HG02943 (cell line): Measurements from ENCODE around the gene ADM5.

Source experiments
- ATAC-seq: cut with Tn5 transposase; IDR thresholded peaks from one replicate; pipeline ENCODE4 v1.9.1; 2021; ENCODE audit warnings: mild to moderate bottlenecking, low read depth, moderate library complexity; ENCODE audit not compliant: unreplicated experiment

Gene ADM5

DNA sequence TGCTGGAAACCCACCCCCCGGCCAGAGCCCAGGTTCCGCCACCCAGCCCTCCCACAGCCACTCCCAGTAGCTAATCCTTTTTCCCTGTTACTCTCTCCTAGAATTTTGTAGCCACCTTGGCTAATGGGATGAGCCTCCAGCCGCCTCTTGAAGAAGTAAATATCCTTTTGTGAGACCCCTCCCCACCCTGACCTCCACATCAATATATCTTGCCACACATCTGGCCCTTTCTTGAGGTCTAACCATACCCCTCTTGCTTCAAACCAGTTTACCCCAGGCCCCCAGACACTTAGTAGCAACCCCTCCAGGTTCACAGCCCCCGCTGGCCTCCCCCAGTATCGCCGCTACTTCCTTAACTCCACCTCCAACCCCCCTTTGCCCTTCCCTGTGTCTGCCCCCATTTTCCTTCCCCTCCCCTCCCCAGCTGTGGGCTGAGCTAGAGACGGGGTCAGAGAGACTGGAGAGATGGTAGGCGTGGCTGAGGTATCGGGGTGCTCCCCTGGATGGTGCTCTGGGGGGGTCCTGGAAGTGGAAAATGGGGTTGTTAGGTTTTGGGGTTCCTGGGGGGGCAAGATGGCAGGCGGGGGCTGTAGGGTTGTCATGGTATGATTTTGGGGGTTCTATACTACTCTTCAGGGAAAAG, 9.5 kb upstream of the ADM5 start:
- ATAC-seq: no peak

DNA sequence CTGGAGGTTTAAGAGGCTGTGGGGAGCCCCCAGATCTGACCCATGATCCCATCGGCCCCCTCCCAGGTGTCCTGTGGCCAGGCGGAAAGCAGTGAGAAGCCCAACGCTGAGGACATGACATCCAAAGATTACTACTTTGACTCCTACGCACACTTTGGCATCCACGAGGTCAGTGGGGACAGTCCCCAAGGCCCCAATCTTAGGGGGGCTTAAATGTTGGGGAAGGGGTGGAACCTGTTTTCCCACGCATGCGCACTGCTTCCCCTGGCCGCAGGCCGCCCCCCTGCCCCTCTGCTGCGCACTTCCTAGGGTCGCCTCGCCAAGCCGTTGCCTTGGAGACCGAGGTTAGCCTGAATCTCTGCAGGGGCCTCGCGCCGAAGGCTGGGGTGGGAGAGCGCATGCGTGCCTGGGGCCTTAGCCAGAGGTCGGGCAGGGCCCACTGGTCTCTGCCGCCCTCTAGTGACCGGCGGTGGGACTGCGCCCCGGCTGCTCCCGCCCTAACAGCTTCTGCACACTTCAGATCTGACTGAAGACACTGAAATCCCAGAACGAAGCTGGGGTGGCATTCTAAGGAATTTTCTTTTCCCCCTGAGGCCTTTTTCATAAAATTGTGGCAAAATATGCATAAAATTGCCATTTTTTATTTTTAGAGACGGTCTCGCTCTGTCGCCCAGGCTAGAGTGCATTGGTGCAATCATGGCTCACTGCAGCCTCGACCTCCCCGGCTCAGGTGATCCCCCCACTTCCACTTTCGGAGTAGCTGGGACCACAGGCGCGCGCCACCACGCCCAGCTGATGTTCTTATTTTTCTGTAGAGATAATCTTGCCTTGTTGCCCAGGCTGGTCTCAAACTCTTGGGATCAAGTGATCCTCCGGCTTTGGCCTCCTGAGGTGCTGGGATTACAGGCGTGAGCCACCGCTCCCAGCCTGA, 8.7 kb upstream of the ADM5 start:
- ATAC-seq: no peak

DNA sequence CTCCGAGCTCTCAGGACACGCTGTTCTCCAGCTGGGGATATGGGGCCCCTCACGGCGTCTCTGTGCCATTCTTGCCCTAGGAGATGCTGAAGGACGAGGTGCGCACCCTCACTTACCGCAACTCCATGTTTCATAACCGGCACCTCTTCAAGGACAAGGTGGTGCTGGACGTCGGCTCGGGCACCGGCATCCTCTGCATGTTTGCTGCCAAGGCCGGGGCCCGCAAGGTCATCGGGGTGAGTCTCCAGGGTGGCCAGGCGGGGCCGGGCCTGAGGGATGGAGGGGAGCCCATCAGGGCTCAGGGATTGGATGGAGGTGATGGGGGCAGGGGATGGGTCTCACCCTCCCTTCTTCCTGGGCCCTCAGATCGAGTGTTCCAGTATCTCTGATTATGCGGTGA, 7.6 kb upstream of the ADM5 start:
- ATAC-seq: no peak

DNA sequence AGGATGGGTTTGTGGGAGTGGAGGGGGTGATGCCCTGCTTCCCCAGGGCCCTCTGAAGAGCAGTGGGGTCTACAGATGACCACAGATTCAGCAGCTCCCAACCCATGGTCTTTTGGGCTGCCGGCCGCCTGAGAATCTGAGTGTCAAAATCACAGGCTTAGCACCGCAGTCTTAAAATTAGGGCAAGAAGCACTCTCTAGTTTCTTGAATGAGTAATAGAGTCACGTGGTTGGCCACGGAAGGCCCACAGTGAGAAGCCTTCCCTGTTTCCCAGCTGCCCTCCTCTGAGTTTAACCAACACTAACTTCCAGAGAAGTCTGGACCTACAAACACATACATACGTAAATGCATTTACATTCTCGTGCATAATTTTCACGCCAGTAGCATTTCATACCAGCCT, 7.1 kb upstream of the ADM5 start:
- ATAC-seq: no peak

DNA sequence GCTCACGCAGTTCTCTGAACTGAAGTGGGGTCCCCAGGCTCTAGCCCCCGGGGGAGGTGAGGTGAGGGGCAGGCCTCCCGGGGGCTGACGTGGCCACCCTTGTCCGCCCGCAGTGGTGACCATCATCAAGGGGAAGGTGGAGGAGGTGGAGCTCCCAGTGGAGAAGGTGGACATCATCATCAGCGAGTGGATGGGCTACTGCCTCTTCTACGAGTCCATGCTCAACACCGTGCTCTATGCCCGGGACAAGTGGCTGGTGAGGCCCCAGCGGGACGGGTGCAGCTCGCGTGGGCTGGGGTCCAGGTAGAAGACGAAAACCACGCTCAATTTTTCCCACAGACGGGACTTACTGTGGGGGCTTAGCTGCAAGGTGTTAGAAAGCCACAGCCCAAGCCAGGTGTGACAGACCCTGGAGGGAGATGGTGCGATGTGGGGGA, 5.6 kb upstream of the ADM5 start:
- no peak for ATAC-seq

DNA sequence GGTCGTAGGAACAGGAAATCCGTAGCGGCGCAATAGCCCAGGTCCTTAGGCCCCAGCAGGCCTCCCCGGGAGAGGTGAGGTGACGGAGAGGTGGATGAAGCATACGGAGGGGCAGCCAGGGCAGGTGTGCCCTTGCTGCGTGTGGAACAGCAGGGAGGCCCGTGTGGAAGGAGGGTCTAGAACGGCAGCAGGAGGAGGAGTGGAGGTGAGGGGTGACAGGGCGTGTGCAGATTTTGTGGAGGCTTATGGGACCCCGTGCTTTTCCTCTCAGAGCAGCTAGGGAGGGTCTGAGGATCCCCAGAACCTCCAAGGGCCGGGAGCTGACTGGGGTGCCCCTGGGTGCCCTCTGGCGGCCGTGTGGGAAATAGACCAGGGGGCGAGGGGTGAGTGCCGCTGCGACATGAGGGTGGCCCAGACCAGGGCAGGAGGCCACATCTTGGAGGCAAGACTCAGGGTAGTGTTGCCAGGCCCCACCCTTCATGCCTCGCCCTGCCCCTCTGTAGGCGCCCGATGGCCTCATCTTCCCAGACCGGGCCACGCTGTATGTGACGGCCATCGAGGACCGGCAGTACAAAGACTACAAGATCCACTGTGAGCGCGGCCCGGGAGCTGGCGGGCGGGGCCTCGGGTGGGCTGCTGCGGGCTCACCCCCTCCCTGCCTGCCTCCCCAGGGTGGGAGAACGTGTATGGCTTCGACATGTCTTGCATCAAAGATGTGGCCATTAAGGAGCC, 5.0 kb upstream of the ADM5 start:
- ATAC-seq: no peak

DNA sequence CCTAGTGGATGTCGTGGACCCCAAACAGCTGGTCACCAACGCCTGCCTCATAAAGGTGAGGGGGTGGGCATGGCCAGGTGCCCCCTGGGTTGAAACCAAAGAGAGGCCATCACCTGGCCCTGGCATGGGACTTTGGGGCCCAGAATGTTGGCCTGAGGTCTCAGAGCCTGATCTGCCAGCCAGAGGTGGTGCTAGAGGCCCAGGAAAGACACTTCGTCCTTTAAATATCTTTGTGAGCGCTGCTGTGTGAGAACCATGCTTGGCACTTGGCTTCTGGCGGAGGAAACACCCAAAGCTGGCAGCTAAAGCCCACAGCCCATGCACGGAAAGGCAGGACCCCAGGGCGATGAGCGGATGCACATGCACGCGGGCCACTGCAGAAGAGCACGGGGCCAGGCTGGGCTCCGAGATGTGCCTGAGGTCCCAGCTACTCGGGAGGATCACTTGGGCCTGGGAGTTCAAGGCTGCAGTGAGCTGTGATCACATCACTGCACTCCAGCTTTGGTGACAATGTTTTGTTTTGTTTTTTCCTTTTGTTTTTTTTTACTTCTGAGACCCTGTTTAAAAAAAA, 4.3 kb upstream of the ADM5 start:
- no peak for ATAC-seq

DNA sequence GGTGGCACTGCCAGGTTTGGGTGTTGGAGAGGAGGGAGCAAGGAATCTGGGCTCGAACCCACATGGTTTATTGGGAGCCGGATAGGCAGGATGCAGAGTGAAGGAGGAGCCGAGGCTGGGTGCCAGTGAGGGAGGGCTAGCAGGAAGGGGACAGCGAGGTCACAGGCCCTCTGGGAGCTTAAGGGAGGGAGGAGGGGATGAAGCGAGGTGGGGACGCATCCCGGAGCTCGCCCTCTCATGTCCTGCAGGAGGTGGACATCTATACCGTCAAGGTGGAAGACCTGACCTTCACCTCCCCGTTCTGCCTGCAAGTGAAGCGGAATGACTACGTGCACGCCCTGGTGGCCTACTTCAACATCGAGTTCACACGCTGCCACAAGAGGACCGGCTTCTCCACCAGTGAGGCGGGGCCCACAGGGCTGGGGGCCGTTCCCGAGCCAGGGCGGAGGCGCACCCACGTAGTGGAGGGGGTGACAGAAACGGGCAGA, 3.5 kb upstream of the ADM5 start:
- no peak for ATAC-seq

DNA sequence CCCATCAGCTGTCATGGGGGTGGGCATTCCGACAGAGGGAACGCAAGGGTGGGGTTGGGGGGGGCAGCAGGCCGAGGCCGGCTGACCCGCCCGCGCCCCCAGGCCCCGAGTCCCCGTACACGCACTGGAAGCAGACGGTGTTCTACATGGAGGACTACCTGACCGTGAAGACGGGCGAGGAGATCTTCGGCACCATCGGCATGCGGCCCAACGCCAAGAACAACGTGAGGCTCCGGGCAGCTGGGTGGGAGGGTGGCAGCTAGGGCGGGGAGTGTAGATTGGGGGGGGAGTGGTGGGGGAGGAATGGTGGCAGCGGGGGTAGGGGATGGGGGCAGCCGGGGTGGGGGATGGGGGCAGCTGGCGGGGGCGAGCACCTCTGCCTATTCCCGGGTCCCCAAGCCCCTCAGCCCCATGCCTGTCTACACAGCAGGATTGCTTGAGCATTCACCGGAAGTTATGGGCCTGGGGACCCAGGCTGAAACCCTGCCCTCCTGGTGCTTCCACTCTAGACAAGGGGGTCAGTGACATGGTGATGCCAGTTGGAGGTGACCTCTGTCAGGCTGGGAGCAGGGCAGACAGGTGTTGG, 2.8 kb upstream of the ADM5 start:
- no peak for ATAC-seq

DNA sequence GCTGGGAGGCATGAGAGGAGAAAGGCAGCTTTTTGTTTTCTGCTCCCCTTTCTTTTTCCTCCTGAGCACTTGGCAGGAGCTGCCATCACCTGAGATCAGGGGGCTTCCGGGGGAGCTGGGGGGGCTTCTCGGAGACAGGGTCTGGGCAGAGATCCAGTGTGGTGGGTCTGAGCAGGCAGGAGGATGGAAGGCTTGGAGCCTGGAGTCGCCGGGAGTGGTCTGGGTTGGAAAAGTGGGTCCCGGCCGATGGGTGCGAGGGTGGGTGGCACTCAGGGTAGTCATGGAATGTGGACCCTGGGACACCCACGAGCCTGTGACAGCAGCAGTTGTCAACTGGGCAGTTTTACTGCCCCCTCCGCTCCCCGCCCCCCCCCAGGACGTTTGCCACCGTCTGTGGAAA, 2.2 kb upstream of the ADM5 start:
- no peak for ATAC-seq

DNA sequence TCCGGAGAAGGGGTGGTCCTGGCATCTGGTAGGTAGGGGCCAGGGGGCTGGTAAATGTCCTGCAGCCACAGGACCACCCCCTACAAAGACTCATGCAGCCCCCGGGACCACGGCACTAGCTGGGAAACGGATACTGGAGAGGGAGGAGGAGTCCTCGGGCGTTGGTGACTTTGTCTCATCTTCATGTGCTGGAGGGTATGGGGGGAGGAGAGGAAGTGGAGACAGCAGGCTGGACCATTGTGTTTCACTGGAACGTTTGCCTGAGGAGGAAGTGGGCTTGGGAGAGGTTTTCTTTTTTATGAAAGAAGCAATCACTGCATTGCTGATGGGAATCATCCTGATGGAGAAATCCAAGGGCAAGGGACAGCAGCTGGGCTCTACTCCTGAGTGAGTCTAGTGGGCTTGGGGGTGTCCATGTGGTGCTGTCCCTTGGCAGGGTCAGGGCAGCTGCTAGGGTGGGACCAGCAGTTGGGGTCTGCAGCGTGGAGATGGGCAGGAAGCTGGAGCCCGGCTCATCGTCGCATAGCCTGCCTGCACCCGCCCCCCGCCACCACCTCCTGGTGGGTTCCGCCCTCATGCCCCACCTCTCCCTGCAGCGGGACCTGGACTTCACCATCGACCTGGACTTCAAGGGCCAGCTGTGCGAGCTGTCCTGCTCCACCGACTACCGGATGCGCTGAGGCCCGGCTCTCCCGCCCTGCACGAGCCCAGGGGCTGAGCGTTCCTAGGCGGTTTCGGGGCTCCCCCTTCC, 1.7 kb upstream of the ADM5 start:
- ATAC-seq: no peak

DNA sequence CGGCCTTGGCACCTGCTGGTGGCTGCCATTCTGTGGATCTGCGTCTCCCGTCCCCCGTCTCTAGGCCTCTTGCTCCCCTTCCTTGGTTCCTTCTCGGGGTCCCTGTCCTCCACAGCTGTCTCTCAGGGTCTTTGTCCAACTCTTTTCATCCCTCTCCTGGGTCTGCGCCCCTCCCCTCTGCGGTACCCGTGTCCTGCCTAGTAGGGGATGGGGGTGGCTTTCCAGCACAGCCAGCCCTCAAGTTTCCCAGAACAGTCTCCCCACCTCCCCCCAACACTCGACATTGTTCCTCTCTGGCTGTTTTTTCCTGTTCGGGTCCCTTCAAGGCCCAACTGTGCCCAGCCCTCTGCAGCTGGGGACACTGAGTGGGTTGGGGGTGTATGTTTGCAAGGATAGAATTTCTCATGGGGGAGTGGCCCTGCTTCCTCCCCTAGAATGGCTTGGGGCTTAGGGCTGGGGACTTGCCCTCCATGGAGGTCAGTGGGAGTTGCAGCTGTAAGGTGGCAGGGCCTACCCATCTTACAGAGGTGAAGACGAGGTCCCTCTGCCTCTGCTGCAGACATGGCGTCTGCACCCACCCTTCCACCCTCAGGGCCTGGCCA, 762 bp upstream of the ADM5 start:
- ATAC-seq: no peak

DNA sequence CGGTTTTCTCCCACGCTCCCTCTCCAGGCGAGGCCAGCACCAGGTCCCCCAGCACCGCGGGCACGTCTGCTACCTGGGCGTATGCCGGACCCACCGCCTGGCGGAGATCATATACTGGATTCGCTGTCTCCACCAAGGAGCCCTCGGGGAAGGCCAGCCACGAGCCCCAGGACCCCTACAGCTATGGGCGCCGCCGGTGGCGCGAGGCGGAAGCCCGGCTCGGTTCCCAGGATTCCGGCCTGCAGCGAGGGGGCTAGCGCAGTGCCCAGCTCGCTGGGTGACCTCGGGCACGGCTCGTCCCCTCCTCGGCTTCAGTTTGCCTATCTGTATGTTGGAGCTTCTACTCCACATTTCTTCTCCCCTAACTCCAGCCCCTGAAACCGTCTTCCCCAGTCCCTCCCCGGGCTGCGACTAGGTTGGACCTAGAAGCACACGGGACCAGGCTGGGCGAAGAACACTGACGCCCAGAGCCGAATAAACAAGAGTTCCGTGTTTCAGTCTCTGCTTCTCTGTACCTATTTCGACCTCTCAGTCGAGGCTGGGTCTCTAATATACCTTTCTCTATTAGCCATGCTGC, 773 bp downstream of the ADM5 start:
- ATAC-seq: no peak

DNA sequence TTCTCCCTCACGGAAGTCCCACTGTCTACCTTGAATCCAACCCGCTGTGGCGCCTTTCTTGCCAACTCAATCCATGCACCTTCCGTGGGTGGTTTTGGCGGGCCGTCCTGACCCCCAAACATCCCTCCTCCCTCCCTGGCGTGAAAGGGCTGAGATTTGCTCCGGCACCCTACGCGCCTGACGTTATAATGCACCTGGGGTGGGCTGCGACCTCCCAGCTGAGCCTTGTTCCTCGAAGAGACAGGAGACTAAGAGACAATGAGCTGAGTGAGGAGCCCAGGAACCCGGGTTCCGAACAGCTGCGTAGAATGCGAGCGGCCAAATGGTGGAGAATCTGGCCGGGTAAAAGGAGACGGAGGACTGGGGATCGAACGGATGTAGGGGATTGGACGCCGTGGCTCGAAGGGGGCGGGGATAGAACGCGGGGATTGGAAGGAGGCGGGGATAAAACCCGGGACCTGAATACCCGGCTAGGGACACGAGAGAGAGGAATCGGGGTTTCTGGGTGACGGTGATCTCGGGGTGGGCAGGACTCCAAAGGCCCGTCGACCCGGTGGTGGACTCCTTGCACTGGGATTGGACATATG, 1.4 kb downstream of the ADM5 start, which contains the start of gene CPT1C:
Gene CPT1C (plus strand): TSS at position 461 of the 587 bp plus-strand sequence. CDS start 1,137 bp downstream, outside the sequence.
- no peak for ATAC-seq

DNA sequence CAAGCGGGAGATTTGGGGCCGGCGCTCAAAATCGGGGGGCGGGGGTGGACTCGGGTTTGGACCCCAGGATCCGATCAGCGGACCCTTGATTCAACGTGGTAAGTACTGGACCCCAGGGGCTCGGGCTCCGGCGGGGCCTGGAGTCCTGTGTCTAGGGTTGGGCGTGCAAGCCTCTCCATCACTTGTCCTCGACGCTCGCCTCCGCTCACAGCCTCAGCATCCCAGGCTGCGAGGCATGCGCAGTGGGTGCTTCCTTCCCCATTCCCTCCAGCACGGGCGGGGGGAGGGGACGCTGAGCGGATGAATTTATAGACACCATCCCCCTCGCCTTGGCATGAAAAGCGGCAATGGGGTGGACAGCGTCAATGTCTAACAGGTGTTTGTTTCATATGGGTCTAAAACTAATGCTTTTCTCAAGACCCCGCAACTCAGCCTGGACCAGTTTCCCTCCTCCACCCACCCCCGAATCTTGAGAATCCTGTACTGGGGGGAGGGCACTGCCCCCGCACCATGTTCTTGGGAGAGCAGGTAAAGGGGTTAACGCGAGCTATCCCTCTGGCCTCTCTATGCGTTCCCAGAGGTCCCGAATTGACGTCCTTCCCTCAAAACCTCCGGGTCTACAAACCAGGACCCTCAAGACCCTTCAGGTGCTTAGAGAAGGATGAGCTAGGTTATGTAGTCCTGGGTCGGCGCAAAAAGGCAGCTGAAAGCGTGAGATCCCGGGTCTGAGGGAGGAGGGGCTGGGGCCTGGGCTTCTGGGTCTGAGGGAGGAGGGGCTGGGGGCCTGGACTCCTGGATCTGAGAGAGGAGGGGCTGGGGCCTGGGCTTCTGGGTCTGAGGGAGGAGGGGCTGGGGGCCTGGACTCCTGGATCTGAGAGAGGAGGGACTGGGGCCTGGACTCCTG, 2.1 kb downstream of the ADM5 start:
- no peak for ATAC-seq

DNA sequence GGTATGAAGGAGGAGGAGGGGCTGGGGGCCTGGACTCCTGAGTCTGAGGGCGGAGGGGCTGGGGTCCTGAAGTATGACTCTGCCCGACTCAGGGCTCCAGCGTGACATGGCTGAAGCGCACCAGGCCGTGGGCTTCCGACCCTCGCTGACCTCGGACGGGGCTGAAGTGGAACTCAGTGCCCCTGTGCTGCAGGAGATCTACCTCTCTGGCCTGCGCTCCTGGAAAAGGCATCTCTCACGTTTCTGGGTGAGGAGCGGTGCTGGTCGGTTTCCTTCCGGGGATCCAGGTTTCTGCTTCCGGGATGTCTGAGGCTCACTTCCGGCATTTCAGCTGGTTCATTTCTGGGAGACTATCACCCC, 2.7 kb downstream of the ADM5 start:
- ATAC-seq: no peak

DNA sequence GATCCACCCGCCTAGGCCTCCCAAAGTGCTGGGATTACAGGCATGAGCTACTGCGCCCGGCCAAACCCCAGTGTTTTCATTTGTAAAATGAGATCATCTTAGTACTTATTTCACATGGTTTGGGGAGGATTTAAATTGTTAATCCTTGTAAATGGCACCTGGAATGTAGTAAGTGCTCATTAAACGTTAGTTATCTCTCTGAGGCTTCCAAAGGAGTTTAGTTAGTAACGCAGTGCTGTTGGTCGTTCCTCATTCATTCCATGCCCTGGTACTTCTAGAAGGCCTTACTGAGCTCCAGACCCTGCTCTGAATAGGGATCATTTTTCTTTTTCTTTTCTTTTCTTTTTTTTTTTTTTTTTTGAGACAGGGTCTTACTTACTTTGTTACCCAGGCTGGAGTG, 6.7 kb downstream of the ADM5 start:
- ATAC-seq: no peak

DNA sequence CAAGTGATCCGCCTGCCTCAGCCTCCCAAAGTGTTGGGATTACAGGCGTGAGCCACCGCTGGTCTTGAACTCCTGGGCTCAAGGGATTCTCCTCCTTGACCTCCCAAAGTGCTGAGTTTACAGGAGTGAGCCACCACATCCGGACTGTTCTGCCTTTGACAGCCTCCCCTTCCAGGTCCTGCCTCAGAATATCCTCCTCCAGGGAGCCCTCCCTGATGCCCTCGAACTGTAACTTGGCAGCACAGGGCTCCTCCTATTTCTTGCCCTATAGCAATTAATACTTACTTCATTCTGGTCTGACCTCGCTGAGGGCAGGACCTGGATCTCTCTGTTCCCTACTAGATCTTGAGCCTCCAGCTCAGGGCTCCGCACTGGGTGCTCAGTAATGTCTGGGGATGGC, 7.5 kb downstream of the ADM5 start:
- no peak for ATAC-seq
